HG03378 (cell line): ENCODE results near the gene ACKR3.

Experiments used
- ATAC-seq: cut with Tn5 transposase; IDR thresholded peaks from one replicate; pipeline ENCODE4 v1.9.1; 2021; ENCODE audit warnings: mild to moderate bottlenecking, moderate library complexity; ENCODE audit not compliant: unreplicated experiment

Gene ACKR3

DNA sequence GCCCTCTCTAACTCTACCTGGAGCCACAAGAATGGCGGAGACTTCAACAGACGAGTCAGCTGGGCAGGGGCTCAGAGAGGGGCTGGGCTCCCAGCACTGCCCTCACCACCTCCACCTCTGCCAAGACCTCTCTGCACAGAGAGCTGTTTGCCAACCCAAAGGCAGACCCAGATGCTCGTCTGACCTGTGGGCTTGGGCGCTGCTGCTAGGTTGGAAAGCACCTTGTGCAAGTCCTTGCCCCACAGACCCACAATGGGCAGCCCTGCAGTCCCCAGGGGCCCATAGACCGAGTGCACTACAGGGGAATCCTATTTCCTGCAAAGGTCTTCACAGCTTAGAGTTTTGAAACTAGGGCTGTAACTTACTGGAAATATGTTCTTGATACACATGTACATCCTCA is 13.3 kb downstream of the ACKR3 start:
- no peak for ATAC-seq

DNA sequence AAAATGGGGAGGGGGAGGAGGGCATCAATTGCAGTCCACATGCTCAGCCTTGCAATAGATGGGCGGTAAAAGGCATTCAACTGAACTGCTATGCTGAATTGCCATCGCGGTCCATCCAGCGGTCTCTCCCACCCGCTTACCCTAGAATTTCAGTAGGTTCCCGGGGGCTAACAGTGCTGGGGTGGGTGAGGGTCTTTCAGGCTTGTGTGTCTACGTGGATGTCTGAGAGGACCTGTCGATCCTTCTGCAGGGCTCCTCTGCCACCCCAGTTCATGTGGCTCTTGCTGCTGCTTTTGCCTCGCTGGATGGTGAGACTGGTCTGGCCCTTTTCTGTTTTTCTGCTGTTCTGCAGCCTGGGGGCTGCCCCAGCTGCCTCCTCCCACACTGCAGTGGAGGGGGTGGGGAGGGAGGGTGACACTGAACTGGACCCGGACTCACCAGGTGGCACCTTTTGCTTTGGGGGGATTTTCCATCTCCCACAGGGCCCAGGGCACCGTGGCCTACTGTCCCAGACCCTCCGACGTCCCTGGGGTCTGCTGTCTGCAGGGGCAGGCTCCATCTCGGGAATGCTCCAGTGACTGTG is 14.1 kb downstream of the ACKR3 start:
- no peak for ATAC-seq

DNA sequence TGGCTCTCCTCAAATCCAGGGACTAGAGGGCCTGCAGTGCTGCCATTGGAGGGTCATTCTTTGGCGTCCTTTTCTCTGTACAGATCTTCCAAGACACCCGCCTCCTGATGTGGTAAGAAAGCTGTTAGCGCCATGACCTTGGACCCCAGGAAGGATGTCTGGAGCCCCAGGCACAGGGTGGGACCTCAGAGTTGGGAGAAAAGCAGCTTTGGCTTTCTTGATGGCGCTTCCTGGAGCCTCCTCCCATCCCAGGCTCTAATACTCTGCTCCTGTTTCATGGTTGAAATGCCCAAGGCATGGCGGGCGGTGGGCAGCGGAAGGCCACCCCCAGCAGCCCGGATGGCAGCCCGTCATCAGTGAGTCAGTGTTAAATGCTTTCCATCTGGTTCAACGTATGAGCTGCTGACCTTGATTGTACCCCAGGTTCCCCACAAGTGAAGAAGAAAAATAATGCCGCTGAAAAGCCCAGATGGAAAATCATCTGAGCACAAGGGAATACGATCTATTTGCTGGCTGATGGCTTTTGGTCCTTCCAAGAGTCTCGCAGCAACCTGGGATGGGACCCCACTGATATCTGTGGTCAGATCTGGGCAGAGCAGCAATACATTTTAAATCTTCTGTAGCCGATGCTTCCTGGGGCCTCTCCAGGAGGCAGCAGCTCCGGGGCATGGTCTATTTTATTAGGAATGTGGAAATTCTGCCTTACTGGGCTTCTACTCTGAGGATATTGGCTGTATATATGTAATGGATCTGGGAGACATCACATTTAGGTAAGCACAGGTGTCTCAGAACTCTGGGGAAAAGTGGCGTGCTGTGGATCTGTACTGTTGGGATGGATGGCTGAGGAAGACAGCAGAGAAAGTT is 15.1 kb downstream of the ACKR3 start:
- no peak for ATAC-seq

- no peak for ATAC-seq
Observed at GRCh38 chr2:236585966-236586365, 16.3 kb downstream of the ACKR3 start.

- no peak for ATAC-seq
Observed at GRCh38 chr2:236587861-236588815, 18.5 kb downstream of the ACKR3 start.

GRCh38 chr2:236588932-236589592 is 19.4 kb downstream of the ACKR3 start:
- no peak for ATAC-seq

DNA sequence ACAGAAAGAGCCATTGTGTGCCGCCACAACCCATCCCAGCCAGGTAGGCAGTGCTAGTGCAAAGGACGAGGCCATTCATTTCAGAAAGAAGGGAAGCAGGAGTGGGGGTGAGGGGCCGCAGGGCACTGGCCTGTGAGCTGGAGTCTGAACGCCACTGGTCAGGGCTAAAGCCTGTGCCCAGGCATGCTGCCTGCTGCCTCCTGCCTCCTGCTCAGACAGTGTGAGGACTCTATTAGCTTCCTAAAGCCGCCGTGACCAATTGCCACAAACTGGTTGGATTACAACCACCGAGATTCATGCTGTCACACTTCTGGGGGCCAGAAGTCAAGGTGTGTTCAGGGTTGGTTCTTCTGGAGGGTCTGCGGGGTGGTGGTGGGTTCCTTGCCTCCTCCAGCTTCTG is 21.2 kb downstream of the ACKR3 start:
- ATAC-seq = no peak

DNA sequence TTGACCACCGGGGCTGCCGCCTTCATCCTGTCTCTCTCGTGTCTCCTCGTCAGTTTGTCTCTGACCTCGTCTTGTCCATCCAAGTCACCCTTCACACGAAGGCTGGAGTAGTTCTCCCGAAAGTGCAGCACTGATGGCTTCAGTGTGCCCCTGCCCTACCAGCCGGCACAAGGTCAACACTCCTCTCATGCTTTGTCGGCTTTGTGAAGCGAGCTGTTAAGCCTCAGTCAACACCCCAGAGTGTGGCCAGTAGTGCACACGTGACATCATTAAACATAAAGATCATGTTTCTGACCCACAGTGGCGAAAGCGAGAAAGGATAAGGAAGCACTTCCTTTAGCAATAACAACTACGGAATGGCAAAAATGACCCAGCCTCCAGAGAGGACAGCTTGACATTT is 23.2 kb downstream of the ACKR3 start:
- ATAC-seq = no peak

GRCh38 chr2:236593531-236593930 is 23.9 kb downstream of the ACKR3 start:
- no peak for ATAC-seq

DNA sequence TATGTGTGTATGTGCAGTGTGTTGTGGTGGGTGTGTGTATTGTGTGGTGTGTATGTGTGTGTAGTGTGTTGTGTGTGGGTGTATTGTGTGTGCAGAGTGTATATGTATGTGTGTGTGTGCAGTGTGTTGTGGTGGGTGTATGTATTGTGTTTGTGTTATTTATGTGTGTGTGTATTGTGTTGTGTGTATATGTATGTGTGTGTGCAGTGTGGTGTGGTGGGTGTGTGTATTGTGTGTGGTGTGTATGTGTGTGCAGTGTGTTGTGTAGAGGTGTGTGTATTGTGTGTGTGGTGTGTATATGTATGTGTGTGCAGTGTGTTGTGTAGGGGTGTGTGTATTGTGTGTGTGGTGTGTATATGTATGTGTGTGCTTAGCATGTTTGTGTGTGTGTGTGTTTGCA is 24.3 kb downstream of the ACKR3 start:
- no peak for ATAC-seq

DNA sequence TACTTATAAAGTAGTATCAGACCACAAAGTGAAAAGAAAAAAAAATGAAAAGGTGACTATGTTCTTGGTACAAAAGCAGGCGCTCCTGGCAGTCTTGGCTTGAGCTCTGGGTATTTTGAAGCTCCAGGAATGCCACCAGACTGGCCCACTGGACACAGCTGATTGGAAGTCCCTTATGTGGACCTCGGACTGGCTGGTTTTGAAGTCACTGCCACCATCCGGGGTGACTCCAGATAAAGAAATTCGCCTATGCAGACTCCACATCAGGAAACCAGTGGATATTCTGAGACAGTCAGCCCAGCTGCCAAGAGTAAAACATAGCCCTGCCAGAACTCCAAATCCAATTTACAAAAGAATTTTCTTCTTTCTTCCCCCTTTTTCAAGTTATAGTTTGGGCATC is 28.0 kb downstream of the ACKR3 start:
- ATAC-seq = no peak

GRCh38 chr2:236599059-236599458 is 29.4 kb downstream of the ACKR3 start:
- ATAC-seq = no peak

GRCh38 chr2:236600158-236600557 is 30.5 kb downstream of the ACKR3 start:
- ATAC-seq = no peak

DNA sequence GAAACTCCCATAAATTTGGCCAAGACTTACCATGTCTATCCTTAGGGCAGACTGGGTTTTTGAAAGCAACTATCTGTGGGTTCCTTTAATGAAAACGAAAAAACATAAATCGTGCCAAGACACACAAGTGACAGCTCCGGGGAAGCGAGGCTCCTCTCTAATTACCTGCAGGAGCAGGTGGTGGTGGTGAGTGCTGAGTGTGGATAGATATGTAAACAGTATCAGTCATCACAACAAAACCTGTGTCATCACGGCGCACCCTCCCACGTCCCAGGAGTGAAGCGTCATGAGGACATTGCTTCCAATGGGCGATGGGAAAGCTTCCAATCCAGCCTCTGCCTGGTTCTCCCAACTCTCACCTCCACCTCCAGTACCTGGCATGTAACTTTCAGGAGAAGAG is 31.3 kb downstream of the ACKR3 start:
- no peak for ATAC-seq

DNA sequence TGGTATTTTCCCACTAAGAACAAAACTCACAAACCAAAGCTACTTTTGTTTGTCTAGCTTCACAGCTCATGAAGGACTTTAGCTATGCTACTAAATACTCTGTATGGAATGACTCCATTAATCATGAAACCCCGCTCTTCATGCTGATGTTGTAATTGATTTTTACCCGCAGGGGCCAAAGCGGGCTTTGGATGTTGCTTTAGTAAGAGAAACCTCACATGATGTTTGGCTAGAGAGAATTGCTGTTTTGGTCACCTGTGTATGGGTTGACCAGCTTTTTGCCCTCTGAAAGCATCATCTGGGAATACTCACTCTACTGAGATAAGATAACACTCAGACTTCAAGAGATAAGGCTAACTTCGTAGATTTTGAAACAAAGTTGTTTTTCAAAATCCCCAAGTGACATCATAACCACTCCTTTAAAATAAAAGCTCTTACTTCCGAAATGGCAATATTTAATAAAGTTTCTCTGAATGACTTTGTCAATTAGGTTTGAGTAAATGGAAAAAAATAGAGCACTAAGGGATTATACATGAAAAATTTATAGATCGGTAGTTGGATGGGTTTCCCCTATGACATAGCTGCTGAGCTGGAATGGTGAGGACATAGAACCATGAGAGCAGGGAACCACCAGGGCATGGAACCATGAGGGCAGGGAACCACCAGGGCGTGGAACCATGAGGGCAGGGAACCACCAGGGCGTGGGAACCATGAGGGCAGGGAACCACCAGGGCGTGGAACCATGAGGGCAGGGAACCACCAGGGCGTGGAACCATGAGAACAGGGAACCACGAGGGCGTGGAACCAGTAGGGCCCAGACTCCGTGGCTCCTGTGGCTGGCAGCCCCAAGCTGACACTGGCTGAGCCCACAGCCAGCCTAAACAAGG is 31.9 kb downstream of the ACKR3 start:
- ATAC-seq = no peak

- ATAC-seq = no peak
Observed at GRCh38 chr2:236602678-236603077, 33.1 kb downstream of the ACKR3 start.

- ATAC-seq = no peak
Observed at GRCh38 chr2:236603361-236604015, 33.9 kb downstream of the ACKR3 start.

- ATAC-seq = no peak
Observed at GRCh38 chr2:236604575-236605344, 35.1 kb downstream of the ACKR3 start.

- no peak for ATAC-seq
Observed at GRCh38 chr2:236605345-236605734, 35.7 kb downstream of the ACKR3 start.
